GM18505 (cell line): ENCODE results near the gene COPB1.

Experiments used
- ATAC-seq: cut with Tn5 transposase; IDR thresholded peaks from one replicate; pipeline ENCODE4 v1.9.1; 2021; ENCODE audit not compliant: unreplicated experiment
- POLR2A ChIP-seq: IDR thresholded peaks from 4 replicates; pipeline ENCODE4 v1.6.1; 2011; ENCODE audit warnings: borderline replicate concordance; ENCODE audit not compliant: insufficient read depth, insufficient read length; ENCODE audit errors: extremely low read depth

The COPB1 gene

DNA sequence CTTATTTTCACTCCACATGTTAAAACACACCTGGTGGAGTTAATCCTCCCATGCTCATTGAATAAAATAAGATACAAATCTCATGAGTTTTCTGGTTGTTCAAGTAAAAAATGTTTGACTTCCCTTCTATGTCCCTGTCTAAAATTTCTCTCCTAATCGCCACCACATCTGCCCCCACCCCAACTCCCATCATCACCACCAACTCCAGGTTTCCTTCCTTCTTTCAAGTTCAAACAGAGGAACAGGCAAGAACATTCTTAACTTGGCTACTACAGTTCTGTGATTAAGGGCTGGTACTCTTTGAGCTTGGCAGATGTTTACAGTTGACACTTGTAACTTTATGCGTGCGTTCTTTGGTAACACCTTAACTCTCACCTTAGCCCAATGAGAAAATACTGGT, 29.7 kb upstream of the COPB1 start:
- no peak for TF ChIP-seq POLR2A
- ATAC-seq: no peak

DNA sequence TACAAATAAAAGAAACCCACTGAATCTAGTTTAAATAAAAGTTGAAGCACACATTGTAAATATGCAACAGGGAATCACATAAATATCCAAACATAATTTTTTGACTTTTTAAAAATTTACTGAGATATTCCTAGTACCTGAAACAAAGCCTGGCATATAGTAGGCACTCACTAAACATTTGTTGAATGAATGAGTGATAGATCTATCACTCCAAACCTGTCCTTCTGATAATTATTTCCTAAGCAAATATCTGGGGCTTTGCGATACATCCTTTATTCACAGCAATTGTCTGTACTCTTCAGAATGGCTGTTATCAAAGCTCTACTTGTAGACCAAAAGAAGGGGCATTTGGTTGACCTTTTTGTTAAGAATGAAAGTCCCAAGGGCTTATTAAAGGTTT, 23.2 kb upstream of the COPB1 start:
- no peak for ATAC-seq
- TF ChIP-seq POLR2A: no peak

DNA sequence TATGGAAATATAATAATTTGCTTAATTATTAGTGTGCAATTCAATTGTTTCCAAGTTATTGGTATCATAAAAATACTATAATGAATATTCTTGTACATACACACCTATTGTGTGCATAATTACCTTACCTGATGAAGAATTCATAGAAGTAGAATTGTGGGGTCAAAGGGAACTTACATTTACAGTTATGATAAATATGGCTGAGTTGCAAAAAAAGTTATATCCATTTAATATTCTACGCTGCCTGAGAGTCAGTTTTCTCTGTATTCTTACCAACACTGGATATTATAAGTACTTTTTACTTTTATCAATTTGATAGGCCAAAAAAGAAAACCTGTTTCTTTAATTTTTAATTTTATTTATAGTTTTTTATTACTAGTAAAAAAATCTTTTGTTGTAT, 22.6 kb upstream of the COPB1 start:
- no peak for TF ChIP-seq POLR2A
- no peak for ATAC-seq

DNA sequence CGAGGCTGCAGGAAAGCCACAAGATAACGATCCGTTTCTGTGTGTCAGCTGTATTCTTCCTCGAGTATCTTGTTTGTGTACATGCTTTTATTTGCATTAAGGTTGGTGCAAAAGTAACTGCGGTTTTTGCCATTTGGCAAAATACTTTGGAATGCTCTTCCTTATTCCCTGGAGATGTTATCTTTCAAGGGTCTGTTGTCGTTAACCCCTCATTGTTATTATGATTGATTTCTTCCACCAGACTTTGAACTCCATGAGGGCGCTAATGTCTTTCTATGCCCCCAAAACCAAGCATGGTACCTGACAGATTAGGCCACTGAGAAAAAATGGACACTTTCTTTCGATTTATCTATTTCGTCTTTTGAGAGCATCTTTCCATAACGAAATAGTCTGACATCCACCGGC, 21.1 kb upstream of the COPB1 start:
- ATAC-seq: no peak
- TF ChIP-seq POLR2A: no peak

DNA sequence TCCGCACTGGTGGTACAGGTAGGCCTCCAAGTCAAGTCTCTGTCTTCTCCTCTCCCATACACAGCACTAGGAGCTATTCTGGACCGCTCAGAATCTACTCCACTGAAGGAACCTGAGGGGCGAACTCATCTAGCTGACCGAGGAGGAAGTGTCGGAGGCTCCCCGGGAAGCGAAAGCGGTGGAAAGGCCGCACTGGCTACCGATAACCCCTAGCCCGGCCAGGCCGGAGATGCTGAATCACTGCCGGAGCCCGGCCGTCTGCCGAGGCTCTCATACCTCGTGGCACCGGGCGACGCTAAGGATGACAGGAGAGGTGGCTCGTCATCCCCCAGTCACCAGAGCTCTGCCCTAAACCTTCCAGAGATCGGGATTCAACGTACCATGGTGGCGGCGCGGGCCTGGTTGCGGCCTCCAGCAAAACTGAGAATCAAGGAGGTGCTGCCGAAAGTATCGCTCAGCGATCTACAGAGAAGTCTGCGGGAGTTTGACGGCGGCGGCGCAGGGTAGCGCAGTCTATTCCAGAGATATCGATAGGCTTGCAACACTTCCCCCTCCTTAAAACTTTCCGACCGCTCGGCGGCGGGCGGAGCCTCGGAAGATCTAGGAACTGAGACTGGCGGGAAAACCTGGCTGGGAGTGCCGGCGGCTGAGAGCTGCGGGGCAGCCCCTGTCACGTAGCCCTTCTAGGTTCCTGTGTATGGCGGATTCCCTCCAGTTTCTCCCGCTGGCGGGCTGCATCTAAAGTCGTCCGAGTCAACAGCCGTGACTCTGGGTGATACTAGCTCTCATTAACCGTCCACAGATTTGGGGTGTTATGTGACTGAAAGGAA, 20.5 kb upstream of the COPB1 start, which contains the start of gene PSMA1:
TSS of gene PSMA1 (minus strand) at position 470 of the 830 bp plus-strand sequence. CDS start at position 383, 87 bp downstream.
- peak; percentile 92 for ATAC-seq
- peak; percentile 77 for TF ChIP-seq POLR2A

DNA sequence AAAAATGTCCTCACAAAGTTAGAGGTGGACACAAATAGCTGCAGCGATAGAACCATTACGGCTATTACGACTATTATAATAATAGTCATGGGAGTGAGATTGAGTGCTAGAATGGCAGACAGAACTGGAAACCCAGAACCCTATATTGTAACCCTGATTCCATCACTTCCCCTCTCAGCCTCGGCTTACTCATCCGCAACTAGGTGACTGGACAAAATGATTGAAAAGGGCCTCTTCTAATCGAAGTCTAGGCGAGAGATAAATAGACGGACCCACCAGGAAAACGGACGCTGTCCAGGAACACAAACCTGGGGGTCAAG, 19.9 kb upstream of the COPB1 start:
- peak; percentile 6 for ATAC-seq
- TF ChIP-seq POLR2A: no peak

DNA sequence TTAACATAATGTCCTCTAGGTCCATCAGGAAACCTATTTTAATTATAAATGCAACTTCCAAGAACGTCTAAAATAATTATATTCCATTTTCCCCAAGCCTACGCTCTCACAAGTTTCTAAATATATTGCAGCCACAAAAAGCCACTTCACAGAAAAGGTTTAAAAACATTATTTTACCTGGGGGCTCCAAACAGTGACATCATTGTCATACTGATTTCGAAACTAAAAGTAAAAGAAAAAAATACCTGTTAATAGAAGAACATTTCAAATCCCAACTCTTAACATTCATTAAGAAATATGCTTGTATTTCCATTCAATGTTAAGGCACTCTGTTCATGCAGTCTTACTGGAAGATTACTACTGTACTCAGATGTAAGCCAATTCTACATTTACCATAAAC, 19.2 kb upstream of the COPB1 start:
- no peak for TF ChIP-seq POLR2A
- ATAC-seq: no peak

DNA sequence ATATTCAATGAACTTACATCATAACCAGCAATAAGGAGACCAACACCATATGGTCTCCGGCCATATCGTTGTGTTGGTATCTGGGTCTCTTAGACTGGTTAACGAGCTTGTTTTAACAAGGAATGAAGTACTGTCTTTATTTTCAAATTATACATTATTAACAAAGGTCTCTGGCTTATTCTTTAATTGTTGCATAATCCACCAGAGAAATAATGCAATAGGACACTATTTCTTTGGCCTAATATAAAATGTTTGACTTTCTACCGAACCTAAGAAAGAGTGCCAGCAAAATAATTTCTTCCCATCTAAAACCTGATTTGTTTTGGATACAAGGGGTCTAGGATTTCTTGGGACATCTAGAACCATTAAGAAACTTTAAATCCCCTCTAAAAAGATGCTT, 14.2 kb upstream of the COPB1 start:
- no peak for TF ChIP-seq POLR2A
- no peak for ATAC-seq

DNA sequence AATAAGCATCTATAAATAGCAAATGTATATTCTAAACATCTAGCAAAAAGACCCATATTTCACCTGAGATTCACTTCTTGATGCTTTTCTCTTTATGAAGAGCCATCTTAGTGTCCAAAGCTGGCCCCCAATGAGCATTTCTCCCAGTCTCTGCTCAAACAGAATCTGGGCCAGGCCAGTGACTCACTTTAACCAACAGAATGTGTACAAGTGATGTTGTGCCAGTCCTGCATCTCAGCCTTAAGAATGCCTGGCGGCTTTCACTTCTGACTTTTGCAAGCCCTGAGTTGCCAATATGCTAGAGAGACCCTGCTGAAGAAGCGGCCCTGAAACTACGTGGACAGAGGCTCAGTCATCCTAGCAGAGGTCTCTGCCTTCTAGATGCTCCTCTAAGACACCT, 6.9 kb upstream of the COPB1 start:
- ATAC-seq: no peak
- no peak for TF ChIP-seq POLR2A

DNA sequence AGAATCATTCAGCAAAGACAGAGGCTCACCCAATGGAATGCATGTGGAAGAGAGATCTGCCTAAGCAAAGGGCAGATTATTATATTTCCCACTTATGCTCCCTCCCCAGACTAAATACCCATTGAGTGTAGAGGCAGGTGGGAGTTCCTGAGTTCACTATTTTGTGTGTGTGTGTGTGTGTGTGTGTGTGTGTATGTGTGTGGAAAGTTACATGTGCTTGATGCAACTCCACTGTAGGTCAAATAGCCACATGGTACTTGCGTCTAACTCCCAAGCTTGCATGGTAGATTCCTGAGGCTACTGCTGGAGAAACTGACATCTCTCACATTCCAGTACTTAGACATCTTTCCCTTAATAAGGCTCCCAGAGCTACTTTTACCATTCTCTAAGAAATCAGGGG, 3.4 kb upstream of the COPB1 start:
- ATAC-seq: no peak

DNA sequence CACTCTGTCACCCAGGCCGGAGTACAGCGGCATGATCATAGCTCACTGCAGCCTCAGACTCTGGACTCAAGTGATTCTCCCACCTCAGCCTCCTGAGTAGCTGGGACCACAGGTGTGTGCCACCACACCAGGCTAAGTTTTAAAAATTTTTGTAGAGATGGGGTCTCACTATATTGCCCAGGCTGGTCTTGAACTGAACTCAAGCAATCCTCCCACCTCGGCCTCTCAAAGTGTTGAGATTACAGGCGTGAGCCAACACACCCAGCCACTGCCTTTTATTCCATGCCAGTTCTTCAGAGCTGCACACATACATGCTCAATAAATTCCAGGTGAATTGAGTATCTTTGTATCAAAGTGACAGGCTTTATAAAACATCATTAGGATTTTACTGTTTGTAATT, 2.4 kb upstream of the COPB1 start:
- ATAC-seq: no peak
- TF ChIP-seq POLR2A: no peak

More for the DNA sequence above, 3.4 kb upstream of the COPB1 start:
- TF ChIP-seq POLR2A: no peak

DNA sequence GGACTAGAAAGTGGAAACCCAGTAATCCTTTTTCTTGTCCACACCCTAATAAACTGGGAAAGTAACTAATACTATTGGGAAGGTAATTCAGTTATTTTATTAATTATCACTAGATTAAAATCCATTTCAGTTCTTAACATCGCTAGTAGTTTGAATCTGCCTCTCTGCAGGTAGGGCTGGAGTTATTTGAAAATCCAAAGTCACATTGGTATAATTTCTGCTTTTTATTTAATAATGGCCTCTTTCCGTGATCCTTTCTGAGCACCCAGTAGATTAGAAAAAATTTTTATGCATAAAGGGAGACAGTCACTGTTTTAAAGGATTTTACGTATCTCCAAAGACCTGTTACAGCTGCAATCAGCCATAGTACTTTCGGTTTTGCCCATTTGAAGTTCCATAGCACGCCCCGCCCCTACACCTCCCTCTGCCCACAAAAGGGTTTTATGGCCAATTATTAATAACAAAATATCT, 605 bp upstream of the COPB1 start:
- peak; percentile 49 for ATAC-seq
- no peak for TF ChIP-seq POLR2A

DNA sequence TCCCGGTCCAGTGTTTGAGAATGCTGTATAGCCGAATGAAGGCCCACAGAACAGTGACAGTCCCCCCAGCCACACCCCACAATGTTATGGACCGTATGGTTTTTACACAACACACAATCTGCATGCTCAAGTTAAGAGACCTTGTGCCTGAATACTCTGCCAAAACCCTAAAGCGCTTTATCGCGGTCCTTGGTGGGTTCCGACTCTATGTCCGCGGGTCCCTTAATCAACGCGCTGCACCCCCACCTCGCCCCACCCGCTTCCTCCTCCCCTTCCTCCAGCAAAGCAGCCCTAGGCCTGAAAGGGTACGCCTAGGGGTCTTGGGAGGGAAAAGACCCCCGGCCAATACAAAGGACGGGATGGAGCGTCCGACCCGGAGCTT, 442 bp downstream of the COPB1 start:
- TF ChIP-seq POLR2A: no peak
- ATAC-seq: peak; percentile 27

DNA sequence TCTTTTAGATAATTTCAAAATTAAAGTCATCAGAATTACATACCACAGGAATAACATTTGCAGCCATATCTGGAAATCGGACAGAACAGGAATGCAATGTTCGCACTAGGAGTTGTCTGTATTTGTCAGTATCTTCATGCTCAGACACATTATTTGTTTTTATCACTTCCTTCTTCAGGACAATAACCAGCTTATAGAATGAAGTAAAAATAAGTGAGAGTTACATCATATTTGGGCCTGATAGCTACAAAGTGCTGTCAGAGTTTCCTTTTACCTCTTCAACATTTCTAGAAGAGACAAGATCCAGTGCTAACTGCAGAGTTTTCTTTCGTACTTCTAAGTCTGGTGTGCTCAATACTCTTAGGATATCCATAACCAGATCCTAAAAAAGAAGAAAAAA, 18.9 kb downstream of the COPB1 start:
- no peak for ATAC-seq
- no peak for TF ChIP-seq POLR2A
